Right renal pelvis (tissue), 4 donors: ENCODE results near the gene C18orf54. TPM values are rescaled to one million over a fixed set of nuclear protein-coding genes. Genes with fewer than 3 reads are reported as not detected.
"Not testable (repeated sequence)": the region's sequence is repeated elsewhere in the genome, so short reads cannot be mapped to it uniquely, and the experiment has no call there.

Experiments used
- DNase-seq, 4 donors: peaks; one replicate each; pipeline ENCODE4 v3.0.0-alpha.2; 2013; ENCODE audit warnings: low read depth in 4 of 4, low spot score in 3 of 4, missing footprints in 1 of 4
- polyA plus RNA-seq, 4 donors: library from polyadenylated mRNA; unstranded; fragments of 120-200 nt; gene quantifications; one replicate each; pipeline ENCODE4 v1.2.1, GENCODE V29; 2013; ENCODE audit not compliant: insufficient read length in 4 of 4

Gene C18orf54
- polyA plus RNA-seq, 4 donors = 10.4 to 12.8 (median 11.6) TPM

- DNase-seq = not testable (repeated sequence)
Measured at GRCh38 chr18:54386800-54387495, 29.2 kb downstream of the C18orf54 start.

- no peak for DNase-seq
Measured at GRCh38 chr18:54387631-54388030, 29.9 kb downstream of the C18orf54 start.

GRCh38 chr18:54388203-54389142 is 30.8 kb downstream of the C18orf54 start:
- no peak for DNase-seq

- DNase-seq = no peak
Measured at GRCh38 chr18:54389143-54389505, 31.4 kb downstream of the C18orf54 start.

GRCh38 chr18:54390838-54391237 is 33.1 kb downstream of the C18orf54 start:
- DNase-seq = no peak

GRCh38 chr18:54392543-54393023 is 34.9 kb downstream of the C18orf54 start:
- peak; percentile 43 to 49 (median 48) for DNase-seq

- DNase-seq = no peak
Measured at GRCh38 chr18:54393648-54394294, 36.1 kb downstream of the C18orf54 start.

- no peak for DNase-seq
Measured at GRCh38 chr18:54396760-54397159, 39.1 kb downstream of the C18orf54 start.

- DNase-seq = no peak
Measured at GRCh38 chr18:54405290-54405689, 47.6 kb downstream of the C18orf54 start.

GRCh38 chr18:54411781-54412180 is 54.1 kb downstream of the C18orf54 start:
- no peak for DNase-seq

- DNase-seq = no peak
Measured at GRCh38 chr18:54415086-54415485, 57.4 kb downstream of the C18orf54 start.

GRCh38 chr18:54416436-54416835 is 58.7 kb downstream of the C18orf54 start:
- DNase-seq = no peak

GRCh38 chr18:54423831-54424230 is 66.1 kb downstream of the C18orf54 start:
- DNase-seq = no peak

GRCh38 chr18:54426085-54426665 is 68.5 kb downstream of the C18orf54 start:
- no peak for DNase-seq

Other genes starting within 250 kb of the C18orf54 start
- gene MBD2, start 133.2 kb upstream of the C18orf54 start, polyA plus RNA-seq = 100 to 1,000 TPM; 111 to 137 (median 132) TPM
- gene POLI, start 88.4 kb upstream of the C18orf54 start, polyA plus RNA-seq = 10 to 100 TPM; 49.7 to 73.9 (median 62.0) TPM
- gene STARD6, start within 50 bp of the C18orf54 start, polyA plus RNA-seq = under 1 TPM; 0.19 to 0.35 (median 0.22) TPM
- under 1 TPM in 1 of 4 donors, not detected in 3; 0.04 TPM for gene DYNAP, start 233.3 kb downstream of the C18orf54 start, polyA plus RNA-seq